Caki2 (cell line): ENCODE data around the gene URAD. TPM values are rescaled to one million over a fixed set of nuclear protein-coding genes. Genes with fewer than 3 reads are reported as not detected.

Experiments used
- DNase-seq: peaks from one replicate; pipeline ENCODE4 v3.0.0-alpha.2; 2015; ENCODE audit warnings: low read depth
- in situ Hi-C: cut with HindIII; loops from 2 replicates; pipeline ENCODE4 v1.10.0; 2016; ENCODE audit warnings: low sequenced_read_pairs, low pct_unique_long_range_greater_than_20kb, mixed read lengths
- total RNA-seq: library from RNA; depleted of rRNA; stranded (reverse); fragments of >200 nt; shearing (Covaris generic); gene quantifications from 2 replicates; pipeline ENCODE4 v1.2.3, GENCODE V29; 2014; ENCODE audit warnings: low replicate concordance

Gene URAD
- total RNA-seq, 1 experiment from 2014 or later, result not detected

GRCh38 chr13:27975564-27976361, 12.7 kb downstream of the URAD start:
- DNase-seq, result no peak
- in situ Hi-C loops, result no loop called here

DNA sequence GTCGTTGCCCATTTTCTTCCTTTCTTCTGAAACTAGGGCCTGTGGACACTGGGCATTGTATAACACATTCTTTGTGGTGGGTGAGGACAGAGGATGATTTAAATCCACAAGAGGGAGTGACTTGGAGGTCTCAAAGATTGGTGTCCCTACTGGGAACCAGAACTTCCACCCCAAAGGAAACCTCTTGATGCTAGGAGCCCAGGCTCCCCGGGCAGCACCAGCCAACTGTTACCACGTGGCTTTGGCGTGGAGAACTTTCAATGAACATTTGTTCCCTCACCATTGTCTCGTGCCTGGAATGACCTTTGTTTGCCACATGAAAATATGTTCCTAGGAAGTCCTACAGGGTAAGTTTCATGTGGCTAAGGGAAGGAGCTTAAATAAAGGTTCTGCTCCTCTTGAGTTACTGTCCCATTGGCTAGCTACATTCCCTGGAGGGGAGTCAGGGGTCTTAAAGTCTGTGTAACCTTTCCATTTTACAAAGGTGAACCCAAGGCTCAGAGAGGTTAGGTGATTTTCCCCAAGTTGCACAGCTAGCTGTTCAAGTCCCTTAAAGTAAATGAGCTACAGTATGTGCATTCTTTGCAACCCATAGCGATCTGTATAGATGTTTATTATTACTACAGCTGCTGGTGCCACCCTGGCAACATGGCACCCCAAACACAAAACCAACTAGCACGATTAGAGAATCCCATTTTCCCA, 14.4 kb downstream of the URAD start:
- DNase-seq, result no peak
- in situ Hi-C loops, result no loop called here

DNA sequence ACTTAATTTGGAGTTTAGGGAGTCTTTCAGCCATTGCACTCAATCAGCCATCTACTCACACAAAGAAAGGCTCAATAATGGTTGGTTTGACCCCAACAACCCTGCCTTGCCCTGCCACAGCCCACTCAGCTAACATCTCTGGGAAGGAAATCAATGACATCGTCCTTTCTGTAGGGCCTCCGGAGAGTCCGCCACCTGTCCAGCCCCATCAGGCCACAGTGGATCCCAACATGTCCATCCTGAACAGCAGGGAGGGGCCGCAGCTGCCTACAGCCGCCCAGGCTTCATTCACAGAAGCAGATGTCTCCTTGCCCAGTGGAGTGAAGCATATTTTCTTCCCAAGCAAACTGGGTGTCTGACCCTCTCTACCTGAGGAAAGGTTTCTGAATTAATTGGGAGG, 15.2 kb downstream of the URAD start:
- in situ Hi-C loops, result no loop called here
- DNase-seq, result no peak

GRCh38 chr13:27972478-27972820, 16.0 kb downstream of the URAD start:
- in situ Hi-C loops, result no loop called here
- DNase-seq, result no peak

- in situ Hi-C loops, result no loop called here
- DNase-seq, result no peak
These were observed 16.6 kb downstream of the URAD start for GRCh38 chr13:27971776-27972477.

DNA sequence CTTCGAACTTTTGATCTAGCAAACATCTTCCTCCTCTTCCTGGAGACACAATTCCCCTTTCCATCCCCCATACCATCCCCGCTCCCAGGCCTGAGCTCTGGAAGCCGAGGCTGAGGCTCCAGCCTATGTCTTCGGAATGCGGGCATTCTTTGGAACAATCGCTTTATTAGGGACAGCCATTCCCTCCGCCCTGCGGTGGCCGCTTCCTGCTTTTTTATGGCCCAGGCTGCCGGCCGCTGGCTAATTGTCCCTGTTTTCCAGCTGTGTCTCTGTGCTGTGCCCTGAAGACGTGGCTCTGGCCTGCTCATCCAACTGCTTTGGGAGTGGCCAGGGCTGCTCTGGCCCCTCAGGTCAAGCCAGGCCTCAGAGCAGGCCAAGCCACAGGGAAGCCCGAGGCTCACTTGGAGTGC, 17.3 kb downstream of the URAD start:
- no peak for DNase-seq
- in situ Hi-C loops, result no loop called here

DNA sequence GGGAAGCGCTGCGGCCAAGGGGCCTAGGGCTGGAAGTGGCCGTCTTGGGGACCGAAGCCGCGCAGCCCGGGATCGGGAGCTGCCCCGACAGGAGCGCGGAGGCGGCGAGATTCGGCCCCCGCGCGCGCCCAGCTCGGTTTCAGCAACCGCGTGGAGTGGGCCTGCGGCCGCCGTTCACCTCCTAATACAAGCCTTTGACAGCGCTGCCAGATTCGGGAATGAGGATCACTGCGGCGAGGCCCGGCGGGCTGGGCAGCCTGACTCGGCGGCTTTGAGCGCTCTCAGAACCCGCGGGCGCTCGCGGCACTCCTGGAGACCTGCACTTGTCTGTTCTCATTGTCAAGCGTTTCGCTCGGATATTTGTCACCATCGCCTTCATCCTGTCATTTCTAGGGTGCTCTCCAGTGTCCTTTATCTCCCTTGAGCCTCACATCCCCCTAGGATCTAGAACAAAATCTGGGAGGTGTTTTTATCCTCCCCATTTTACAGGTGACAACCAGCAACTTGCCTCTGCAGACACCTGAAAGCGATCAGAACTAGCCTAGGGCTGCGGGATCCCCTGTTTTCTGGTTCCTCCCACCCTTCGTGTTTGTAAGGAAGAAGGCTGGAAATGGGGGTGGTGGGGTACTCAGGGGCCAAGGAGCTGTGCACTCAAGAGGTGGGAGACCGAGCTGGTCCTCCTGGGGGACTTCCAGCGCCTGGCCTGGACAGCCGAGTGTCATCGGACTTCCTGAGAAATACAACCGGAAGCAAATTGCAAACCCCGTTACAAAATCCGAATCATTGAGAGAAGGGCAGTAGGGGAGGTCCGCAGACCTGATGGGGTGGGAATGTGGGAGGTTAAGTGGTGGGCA, 17.9 kb downstream of the URAD start:
- no peak for DNase-seq
- in situ Hi-C loops, result no loop called here

GRCh38 chr13:27969866-27970229, 18.6 kb downstream of the URAD start:
- DNase-seq, result no peak
- in situ Hi-C loops, result no loop called here

DNA sequence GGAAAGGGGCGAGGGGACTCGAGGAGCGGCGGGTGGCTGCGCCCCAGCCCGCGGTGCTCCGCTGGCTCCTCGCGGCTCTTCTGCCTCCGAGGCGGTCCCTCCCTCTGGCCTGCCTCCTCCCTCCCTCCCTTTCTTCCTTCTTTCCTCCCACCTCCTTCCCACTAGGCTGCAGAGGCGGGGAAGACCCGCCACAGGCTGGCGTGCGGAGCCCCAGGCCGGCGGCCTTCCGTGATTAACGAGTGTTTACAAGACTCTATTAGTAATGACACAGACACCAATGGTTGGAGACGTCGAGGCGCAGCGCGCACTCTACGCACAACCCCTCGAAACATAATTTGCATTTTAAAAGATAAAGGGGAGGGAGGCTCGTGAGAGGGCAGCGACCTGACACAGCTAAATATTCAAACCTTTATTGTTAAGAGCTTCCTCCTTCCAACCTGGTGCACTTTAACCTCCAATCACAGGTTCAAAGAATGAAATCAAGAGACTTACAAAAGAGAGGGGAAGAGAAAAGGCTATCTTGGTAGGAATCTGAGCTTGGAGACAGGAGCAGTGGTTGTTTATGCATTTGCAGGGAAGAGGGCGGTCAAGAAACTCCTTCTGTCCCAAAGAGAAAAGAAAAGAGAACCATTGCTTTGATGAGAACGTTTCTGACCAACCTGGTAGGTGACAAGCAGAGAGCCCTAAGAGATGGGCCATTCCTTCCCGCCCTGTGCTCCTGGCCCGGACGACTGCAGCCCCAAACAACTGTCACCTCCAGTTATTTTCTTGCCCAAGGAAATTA, 19.2 kb downstream of the URAD start, which contains the start of gene CDX2:
CDX2 (minus strand) TSS at position 234 of the 784 bp plus-strand sequence. CDS start 309 bp downstream, outside the sequence.
- in situ Hi-C loops, result no loop called here
- no peak for DNase-seq

DNA sequence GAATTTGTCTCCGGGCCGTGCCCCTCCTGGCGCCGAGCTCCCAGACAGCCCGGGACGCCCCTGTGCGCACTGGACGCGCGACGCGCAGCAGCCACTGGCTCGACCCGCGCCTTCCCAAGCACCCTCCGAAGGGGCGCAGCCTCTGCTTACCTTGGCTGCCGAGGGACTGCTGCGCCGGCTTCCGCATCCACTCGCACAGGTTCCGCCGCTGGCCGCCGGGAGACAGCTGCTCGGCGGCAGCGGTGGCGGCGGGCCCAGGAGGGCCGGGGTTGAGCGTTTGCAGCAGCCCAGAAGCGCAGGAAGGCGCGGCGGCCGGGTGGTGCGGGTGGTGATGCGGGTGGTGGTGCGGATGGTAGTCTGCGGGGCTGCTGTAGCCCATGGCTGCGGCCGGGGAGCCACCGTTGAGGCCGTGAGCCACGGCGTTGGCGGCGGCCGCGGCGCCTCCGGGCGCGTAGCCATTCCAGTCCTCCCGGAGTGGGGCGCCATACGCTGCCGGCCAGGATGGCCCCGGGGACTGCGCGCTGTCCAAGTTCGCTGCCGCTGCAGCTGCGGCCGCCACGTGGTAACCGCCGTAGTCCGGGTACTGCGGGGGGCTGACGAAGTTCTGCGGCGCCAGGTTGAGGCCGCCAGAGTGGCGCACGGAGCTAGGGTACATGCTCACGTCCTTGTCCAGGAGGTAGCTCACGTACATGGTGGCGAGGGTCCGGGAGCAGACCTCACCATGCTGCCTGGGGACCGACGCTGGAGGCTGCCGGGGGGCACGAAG, 20.0 kb downstream of the URAD start:
- in situ Hi-C loops, result no loop called here
- DNase-seq, result no peak

DNA sequence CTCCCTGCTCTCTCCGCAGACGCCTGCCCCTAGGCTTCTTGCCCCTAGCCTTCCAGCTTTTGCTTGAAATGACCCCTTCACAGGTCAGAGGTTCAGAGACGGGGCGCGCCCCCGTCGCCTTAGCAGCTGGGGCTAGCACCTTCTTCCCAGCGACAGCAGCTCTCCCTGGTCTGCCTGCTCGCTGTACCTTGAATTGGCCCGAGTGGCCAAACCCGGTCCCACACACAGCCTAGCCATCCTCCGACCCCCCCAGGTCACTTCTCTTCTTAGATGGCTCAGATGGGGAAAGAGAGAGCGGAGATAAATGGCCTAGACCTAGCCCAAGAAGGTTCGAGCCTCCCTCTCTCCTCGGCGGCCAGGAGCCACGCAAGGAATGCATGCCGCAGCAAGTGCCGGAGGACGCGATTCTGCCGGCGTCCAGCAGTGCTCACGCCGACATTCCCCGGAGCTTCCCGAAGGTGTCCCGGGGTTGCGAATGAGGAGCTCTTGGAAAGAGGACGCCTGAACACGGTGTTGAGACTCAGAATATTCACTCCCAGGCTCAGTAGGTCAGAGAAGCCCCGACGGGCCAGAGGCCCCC, 20.7 kb downstream of the URAD start:
- no peak for DNase-seq
- in situ Hi-C loops, result no loop called here

GRCh38 chr13:27967203-27967735, 21.2 kb downstream of the URAD start:
- no peak for DNase-seq
- in situ Hi-C loops, result no loop called here

GRCh38 chr13:27966641-27967202, 21.8 kb downstream of the URAD start:
- no peak for DNase-seq
- in situ Hi-C loops, result no loop called here

DNA sequence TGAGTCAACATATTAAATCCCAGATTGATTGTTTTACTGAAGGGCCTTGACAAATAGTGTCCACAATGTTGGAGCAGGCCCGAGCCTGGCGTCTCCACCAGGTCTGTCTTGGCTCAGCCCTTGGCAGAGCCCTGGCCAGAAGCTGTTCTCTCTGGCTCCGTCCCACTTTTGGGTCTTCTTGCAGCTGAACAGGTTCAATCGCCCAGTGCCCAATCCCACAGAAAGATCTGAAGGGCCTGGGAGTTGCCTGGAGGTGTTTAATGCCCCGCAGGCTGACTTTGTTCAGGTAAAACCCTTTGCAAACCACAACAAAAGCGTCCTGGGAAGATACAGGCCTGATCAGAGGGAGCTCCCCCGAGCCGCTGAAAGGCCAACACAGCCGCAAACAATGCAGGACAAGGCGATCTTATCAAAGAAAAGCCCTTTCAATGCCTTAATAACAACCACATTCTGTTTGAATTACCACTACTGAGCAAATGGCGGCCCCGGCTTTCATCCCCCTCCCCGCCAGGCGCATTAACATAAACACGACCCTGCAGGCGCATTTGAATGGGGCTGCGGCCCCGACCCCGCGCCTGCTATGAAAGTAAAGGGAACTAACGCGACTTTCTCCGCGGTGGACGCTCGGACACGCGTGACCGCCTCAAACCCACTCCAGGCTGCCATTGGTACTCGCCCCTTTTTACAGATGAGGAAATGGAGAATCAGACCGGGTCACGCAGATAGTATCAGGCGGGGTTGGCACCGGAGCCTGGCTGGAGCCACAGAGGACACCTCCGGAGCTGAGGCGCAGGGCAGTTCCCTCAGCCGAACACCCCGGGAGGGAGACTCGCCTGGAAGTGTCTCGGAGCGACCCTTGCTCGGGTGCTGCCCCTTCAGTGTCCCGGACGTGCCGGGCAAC, 22.5 kb downstream of the URAD start:
- DNase-seq, result no peak
- in situ Hi-C loops, result no loop called here

DNA sequence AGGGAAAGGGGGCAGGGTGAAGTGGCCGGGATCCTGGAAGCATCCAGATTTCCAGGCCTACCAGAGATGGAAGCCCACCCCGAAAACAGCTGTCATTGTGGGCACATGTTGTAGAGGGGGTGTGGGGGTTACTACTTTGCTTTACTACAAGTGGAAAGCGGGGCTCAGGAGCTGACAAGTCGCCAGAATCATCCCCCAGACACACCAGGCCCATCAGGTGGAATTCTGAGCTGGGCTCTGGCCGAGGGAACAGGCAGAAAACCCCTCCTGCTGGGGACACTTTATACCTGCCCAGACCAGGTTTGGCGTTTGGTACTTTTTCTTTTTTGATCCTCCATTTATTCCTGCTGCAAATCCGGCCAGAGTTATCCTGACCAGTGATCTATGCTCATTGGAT, 23.2 kb downstream of the URAD start:
- no peak for DNase-seq
- in situ Hi-C loops, result no loop called here
